GM21737 (cell line): ENCODE results near the gene NMT2.

Experiments used
- ATAC-seq: cut with Tn5 transposase; IDR thresholded peaks from one replicate; pipeline ENCODE4 v1.9.1; 2021; ENCODE audit warnings: mild to moderate bottlenecking, moderate library complexity; ENCODE audit not compliant: unreplicated experiment

The NMT2 gene

DNA sequence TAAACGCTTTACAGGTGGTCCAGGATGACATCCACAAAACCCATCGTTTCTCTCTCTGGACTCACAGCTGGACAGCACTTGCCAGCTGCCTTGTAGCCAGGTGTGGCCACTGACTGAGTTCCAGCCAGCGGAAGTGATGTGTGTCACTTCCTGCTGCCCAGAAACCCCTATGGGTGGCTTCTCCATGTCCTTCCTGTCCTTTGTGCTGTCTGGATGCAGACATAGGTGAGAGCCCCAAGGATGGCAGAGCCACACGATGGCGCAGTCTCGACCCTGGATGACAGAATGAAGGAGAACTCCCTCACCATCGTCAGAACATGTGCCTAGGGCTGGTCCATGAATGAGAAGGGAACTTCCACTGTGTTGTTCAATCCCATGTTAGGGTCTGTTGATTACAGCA is 22.1 kb downstream of the NMT2 start:
- no peak for ATAC-seq

GRCh38 chr10:15144788-15145187 is 23.7 kb downstream of the NMT2 start:
- ATAC-seq: no peak

GRCh38 chr10:15141136-15142054 is 27.1 kb downstream of the NMT2 start:
- ATAC-seq: peak; percentile 86

- ATAC-seq: no peak
These were observed 27.8 kb downstream of the NMT2 start for GRCh38 chr10:15140698-15141097.

- no peak for ATAC-seq
These were observed 30.9 kb downstream of the NMT2 start for GRCh38 chr10:15137636-15138035.

DNA sequence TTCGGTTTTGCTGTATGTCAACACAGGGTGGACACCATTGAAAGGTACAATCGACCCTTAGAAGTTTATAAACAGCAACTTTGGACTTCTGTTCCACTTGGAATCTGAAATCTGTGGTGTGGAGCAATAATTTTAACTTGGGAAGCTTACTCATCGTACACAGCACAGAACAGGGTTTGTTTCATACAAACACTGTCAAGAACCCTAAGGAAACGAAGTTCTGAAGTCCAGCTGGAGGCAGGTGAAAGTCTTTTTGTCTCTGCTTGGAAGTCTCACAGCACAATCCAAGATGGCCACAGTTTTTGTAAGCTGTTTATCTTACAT is 31.5 kb downstream of the NMT2 start:
- ATAC-seq: no peak

DNA sequence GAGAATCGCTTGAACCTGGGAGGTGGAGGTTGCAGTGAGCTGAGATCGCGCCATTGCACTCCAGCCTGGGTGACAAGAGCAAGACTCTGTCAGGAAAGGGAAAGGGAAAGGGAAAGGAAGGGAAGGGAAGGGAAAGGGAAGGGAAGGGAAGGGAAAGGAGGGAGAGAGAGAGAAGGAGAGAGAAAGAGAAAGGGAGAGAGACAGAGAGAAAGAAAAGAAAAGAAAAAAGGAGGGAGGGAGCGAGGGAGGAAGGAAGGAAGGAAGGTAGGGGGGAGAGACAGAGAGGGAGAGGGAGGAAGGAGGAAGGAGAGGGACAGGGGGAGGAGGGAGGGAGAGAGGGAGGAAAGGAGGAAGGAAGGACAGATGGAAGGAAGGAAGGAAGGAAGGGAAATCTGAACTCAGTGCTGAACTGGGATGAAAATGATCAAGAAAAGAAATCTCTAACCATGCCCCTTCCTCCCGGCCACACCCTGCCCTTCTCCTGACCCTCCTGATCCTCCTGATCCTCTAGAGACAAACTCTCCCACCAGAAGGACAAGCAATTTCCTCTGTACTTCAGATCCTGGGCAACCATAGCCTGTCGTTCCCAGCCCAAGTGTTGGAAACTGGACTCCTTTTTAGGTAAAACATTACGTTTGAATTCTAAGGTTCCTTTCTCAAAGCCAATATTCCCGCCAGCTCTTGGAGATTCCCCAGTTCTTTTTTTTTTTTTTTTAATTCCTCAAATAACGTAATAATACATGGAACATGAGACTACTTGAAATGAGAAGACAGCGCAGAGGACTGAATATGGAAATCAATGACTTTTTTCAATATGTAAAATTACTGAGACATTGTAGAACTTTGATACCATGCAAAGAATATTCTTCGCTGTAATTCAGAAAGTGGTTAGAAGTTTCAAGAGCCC is 32.1 kb downstream of the NMT2 start:
- no peak for ATAC-seq

DNA sequence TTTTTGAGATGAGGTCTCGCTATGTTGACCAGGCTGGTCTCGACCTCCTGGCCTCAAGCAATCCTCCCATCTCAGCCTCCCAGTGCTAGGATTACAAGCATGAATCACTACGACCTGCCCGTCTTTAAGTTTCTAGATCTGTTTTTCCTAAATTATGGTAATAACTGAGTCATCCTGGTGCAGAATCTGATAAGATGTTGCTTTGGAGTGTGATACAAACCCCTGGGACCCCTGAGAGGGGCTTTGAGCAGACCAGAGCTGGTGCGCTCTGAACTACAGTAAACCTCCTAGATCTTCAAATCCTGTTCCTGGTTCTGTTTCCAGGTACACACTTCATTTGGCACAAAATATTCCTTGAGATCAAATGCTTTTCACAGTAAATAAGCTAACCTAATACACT is 37.2 kb downstream of the NMT2 start:
- no peak for ATAC-seq

- ATAC-seq: no peak
These were observed 43.6 kb downstream of the NMT2 start for GRCh38 chr10:15124908-15125307.

DNA sequence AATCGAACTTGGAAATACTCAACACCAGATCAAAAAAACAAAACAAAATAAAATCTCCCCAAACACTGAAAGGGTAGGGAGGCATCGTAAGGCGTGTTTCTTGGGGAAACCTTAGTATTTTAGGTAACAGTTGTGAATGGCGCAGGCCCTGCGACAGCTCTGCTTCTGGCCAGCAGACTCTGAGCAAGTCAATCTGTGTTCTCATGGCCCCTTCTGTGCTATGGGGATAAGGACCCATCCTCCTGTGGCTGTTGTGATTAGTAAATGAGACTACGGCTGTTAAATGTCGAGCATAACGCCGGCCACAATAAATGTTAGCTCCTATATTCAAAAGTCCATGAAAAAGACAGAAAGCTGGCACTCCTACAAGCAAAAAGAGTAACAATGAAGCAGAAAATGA is 44.3 kb downstream of the NMT2 start:
- ATAC-seq: no peak

DNA sequence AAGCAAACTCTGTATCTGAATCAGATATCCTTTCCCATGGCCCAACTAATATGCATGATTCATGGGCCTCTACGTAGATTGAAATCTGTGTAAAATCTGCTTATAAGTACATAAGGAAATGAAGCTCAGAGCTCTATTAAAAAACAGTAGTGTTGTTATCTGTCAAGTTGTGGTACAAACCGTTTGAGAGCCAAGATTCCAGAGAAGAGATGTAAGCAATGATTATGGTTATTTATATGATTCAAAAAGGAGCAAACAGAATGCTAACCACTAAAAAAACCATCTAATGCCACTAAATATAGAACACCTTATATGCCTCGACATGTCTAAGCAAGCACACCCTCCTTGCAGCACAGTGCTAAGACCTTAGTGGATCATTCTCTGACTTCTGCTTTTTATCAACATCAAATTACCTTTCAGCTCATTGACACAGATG is 44.7 kb downstream of the NMT2 start:
- ATAC-seq: no peak

DNA sequence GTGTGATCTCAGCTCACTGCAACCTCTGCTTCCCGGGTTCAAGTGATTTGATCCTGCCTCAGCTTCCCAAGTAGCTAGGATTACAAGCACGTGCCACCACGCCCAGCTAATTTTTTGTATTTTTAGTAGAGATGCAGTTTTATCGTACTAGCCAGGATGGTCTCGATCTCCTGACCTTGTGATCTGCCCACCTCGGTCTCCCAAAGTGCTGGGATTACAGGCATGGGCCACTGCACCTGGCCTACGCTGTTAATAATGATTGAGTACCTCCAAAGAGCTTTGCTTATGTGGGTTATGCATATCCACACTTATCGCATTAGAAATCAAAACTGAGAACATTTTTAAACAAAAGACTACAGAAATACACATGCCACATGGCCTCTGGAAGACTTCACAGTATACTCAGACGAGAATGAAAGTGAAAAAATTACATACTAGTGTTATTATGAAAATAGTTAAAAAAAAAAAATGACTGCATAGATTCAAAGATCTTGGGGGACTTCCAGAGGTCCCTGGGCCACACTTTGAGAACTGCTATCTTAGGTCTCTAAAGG is 45.9 kb downstream of the NMT2 start:
- peak; percentile 81 for ATAC-seq

DNA sequence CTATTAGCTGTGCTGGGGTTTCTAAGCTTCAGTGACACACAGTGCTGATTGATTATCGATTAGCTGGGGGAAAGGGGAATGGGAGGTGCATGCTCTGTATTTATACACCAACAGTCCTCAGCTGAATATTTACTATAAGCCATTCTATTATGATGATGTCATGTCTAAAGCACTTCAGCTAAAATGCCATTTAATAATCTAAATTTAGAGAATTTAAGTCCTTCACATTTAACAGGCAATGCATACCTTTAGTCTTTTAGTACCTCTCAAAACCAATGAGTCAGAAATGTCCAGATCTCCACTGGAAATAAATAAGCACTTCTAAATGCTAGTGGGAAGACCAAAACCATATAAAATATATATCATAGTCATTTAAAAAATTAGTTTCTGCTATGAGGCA is 46.8 kb downstream of the NMT2 start:
- ATAC-seq: no peak

GRCh38 chr10:15120523-15120922 is 48.0 kb downstream of the NMT2 start:
- no peak for ATAC-seq

- no peak for ATAC-seq
These were observed 49.9 kb downstream of the NMT2 start for GRCh38 chr10:15118615-15119014.

DNA sequence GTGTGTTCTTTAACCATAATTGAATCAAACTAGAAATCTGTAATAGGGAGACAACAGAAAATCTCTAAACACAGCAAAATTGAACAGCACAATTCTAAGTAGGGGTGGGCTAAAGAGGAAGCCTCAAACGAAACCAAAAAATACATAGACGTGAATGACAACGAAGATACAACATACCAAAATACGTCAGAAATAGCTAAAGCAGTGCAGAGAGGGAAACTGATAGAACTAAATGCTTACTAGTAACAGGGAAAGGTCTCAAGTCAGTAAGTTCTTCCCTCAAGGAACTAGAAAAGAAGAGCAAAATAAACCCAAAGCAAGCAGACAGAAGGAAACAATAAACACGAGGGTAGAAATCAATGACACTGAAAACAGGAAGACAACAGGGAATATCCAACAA is 52.3 kb downstream of the NMT2 start:
- ATAC-seq: no peak

GRCh38 chr10:15113766-15114165 is 54.7 kb downstream of the NMT2 start:
- ATAC-seq: no peak

DNA sequence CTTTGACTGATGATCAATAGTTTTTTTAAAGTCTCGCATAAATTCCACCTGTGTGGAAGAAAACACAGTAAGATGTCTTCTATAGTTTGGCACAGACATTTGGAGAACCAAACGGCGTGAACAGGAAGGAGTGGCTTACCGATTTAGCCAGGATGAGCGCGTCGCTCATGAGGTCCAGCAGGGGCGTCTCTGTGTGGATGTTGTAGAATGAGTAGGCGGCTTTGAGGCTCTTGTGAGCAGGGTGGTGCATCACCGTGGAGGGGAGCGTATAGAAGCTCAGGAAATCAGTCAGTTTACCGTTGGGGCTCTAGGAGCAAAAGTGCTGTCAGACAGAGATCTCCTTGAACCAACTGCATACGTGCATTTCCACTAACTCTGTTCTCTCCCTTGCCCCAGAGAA is 55.8 kb downstream of the NMT2 start:
- ATAC-seq: no peak

- ATAC-seq: peak; percentile 77
These were observed 62.0 kb downstream of the NMT2 start for GRCh38 chr10:15106352-15107013.

DNA sequence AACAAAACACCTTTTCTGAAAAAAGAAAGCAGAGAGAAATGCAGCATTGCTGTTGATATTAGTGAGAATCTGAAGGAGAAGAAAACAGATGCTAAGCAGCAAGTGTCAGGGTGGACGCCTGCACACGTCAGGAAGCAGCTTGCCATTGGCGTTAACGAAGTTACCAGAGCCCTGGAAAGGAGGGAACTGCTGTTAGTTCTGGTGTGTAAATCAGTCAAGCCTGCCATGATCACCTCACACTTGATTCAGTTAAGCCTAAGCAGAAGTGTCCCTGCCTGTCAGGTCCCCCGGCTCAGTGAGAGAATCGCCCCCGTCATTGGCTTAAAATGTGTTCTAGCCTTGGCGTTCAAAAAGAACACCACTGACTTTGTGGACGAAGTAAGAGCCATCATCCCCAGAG is 65.0 kb downstream of the NMT2 start:
- no peak for ATAC-seq

GRCh38 chr10:15099886-15100285 is 68.6 kb downstream of the NMT2 start:
- no peak for ATAC-seq
